CD4-positive, alpha-beta T cell (primary cell): Measurements from ENCODE around the gene GJA10. TPM values are rescaled to one million over a fixed set of nuclear protein-coding genes. Genes with fewer than 3 reads are reported as not detected.

ENCODE experiments used
- ATAC-seq: fragments of 200-7000 bp; cut with Tn5 transposase; one replicate; pipeline ENCODE4 v1.10.0; 2022; ENCODE audit warnings: mild to moderate bottlenecking; ENCODE audit not compliant: poor library complexity
- CTCF ChIA-PET: fragments of 350-600 bp; sonication (Branson Sonifier 250); formaldehyde crosslinking; loops from one replicate; lab custom pipeline; 2021; ENCODE audit warnings: antibody characterized with exemption, inconsistent platforms; lab: Charles Lee
- POLR2A ChIA-PET: fragments of 350-600 bp; sonication (Branson Sonifier 250); formaldehyde crosslinking; loops from one replicate; lab custom pipeline; 2021; ENCODE audit warnings: antibody characterized with exemption, inconsistent platforms; lab: Charles Lee
- DNase-seq, 14 experiments: peaks; one replicate each; pipeline ENCODE4 v3.0.0-alpha.2; 2013 to 2020; ENCODE audit warnings: mixed read lengths in 2 of 14
- H3K27ac ChIP-seq, 2 donors: one replicate each; pipeline versions ENCODE4 v1.5.1 to v1.7.0; 2013; ENCODE audit warnings: low read length in 2 of 2, low read depth in 1 of 2, mild to moderate bottlenecking in 1 of 2
- H3K27me3 ChIP-seq, 2 experiments: 1 replicate in 1 of 2; 2 replicates in 1 of 2; pipeline versions ENCODE4 v1.6.1 to v1.7.0; 2013; ENCODE audit warnings: low read length in 2 of 2, control low read depth in 1 of 2, mild to moderate bottlenecking in 1 of 2, moderate library complexity in 1 of 2; ENCODE audit not compliant: insufficient read depth in 2 of 2, control insufficient read depth in 1 of 2
- H3K36me3 ChIP-seq: one replicate; pipeline ENCODE4 v1.6.1; 2013; ENCODE audit warnings: low read length, control low read depth; ENCODE audit not compliant: insufficient read depth
- H3K4me1 ChIP-seq: one replicate; pipeline ENCODE4 v1.6.1; 2013; ENCODE audit warnings: low read length, control low read depth; ENCODE audit not compliant: insufficient read depth
- H3K4me3 ChIP-seq: one replicate; pipeline ENCODE4 v1.5.1; 2013; ENCODE audit warnings: mild to moderate bottlenecking, low read length, moderate library complexity
- H3K9me3 ChIP-seq, 2 experiments: 1 replicate in 1 of 2; 2 replicates in 1 of 2; pipeline versions ENCODE4 v1.6.1 to v1.7.0; 2013; ENCODE audit warnings: low read length in 2 of 2, mild to moderate bottlenecking in 2 of 2, control low read depth in 1 of 2, moderate library complexity in 1 of 2; ENCODE audit not compliant: control insufficient read depth in 1 of 2, insufficient read depth in 1 of 2
- H3K27ac Mint-ChIP-seq: one replicate; pipeline ENCODE4 v1.8.0; 2020; ENCODE audit warnings: mixed read lengths
- H3K27me3 Mint-ChIP-seq: one replicate; pipeline ENCODE4 v1.8.0; 2021; ENCODE audit warnings: mixed read lengths
- H3K36me3 Mint-ChIP-seq: one replicate; pipeline ENCODE4 v1.8.0; 2021; ENCODE audit warnings: low read depth, mixed read lengths
- H3K4me1 Mint-ChIP-seq: one replicate; pipeline ENCODE4 v1.8.0; 2021; ENCODE audit warnings: low read depth, mixed read lengths
- H3K4me3 Mint-ChIP-seq: one replicate; pipeline ENCODE4 v1.8.0; 2020; ENCODE audit warnings: mild to moderate bottlenecking, mixed read lengths
- H3K9me3 Mint-ChIP-seq: one replicate; pipeline ENCODE4 v1.8.0; 2020; ENCODE audit warnings: mixed read lengths
- CTCF ChIP-seq: fragments of 200-600 bp; IDR thresholded peaks from one replicate; pipeline ENCODE4 v1.8.0; 2022; ENCODE audit warnings: antibody characterized with exemption, mild to moderate bottlenecking
- intact Hi-C, 2 experiments: fragments of 100-400 bp; cut with DNase I in 1 of 2; cut with micrococcal nuclease in 1 of 2; formaldehyde crosslinking; loops; one replicate each; pipeline versions ENCODE4 v1.15.1 to v1.9.0; 2023 to 2025; cut with DNase I, micrococcal nuclease
- total RNA-seq, 174 experiments: library from RNA in 2 of 174; stranded (reverse) in 2 of 174; gene quantifications; one replicate each; pipeline ENCODE4 v1.2.3 and lab custom pipeline; 2021 to 2026

The GJA10 gene
- total RNA-seq, 2 experiments from 2014 or later = not detected

DNA sequence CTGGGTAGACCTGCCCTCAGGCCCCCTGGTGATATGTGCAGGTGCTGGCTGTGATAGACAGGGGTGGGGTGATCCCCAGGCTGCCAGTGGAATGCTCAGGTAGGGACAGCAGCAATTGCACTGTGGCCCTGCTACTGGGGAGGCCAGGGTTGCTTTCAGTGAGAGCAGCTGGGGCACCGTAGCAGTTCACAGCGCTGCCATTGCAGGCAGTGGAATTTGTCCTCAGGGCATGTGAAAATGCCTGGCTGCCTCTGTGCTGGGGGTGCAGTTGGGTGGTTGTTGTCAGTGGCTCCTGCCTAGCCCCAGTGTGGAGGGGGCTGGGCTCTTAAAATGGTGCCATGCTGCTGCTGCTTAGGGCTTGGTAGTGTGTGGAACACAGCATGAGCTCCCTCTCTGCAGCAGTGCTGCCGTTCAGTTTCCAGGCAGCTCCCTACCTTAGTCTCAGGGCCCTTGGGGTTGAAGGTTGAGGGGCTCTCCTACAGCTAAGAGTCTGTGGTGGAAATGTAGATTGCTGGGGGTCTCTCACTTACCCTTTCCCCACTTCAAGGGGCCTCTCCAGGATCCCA, 23.6 kb downstream of the GJA10 start:
- H3K4me3 ChIP-seq = no peak overlapping the region
- Mint-ChIP-seq H3K9me3 (peaks cover 8% of the 10 kb centered on the region), H3K27ac (no peak overlapping the region), H3K4me1 (peaks cover 5% of the 10 kb centered on the region), H3K27me3 (no peaks in the 10 kb centered on the region), H3K36me3 (no peaks in the 10 kb centered on the region), H3K4me3 (no peak overlapping the region)
- ATAC-seq (no peak), DNase-seq (no peak)
- H3K4me1 ChIP-seq = no peaks in the 10 kb centered on the region
- POLR2A ChIA-PET = no interaction called here
- no peaks in the 10 kb centered on the region for H3K27me3 ChIP-seq
- H3K9me3 ChIP-seq = peaks cover 18% of the 10 kb centered on the region in 2 experiments
- H3K36me3 ChIP-seq = no peaks in the 10 kb centered on the region
- H3K27ac ChIP-seq = no peak overlapping the region
- CTCF ChIA-PET = no interaction called here
- TF ChIP-seq CTCF = no peak
- intact Hi-C loops = no loop called here

- intact Hi-C loops = no loop called here
- Histone ChIP-seq H3K9me3 (peaks cover 8 to 13% of the 10 kb centered on the region in 2 experiments), H3K27me3 (no peaks in the 10 kb centered on the region), H3K4me3 (no peak overlapping the region), H3K36me3 (no peaks in the 10 kb centered on the region), H3K4me1 (no peaks in the 10 kb centered on the region), H3K27ac (no peak overlapping the region)
- no peak overlapping the region for H3K27ac Mint-ChIP-seq
- no peak overlapping the region for H3K4me3 Mint-ChIP-seq
- ChIA-PET POLR2A (no interaction called here), CTCF (no interaction called here)
- H3K9me3 Mint-ChIP-seq = peaks cover 7% of the 10 kb centered on the region
- ATAC-seq (no peak), DNase-seq (no peak)
- no peak for TF ChIP-seq CTCF
- no peaks in the 10 kb centered on the region for H3K36me3 Mint-ChIP-seq
- no peaks in the 10 kb centered on the region for H3K27me3 Mint-ChIP-seq
- H3K4me1 Mint-ChIP-seq = peaks cover 16% of the 10 kb centered on the region
Observed at GRCh38 chr6:89921197-89921596, 26.9 kb downstream of the GJA10 start.

DNA sequence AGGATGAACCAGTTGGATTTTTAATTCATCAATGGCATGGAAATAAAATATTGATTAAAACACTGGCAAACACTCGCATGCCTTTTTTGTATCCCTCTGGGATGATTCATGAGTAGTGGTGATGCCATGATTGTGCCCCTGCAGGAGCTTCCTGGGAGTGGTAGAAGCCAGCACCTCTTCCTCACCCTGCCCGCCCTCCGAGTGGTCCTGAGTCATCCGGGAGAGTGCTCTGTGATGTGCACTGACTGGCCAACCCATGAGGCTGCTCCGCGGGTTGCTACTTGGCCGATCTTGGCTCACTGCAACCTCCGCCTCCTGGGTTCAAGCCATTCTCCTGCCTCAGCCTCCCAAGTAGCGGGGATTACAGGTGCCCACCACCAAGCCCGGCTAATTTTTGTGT, 27.4 kb downstream of the GJA10 start:
- Histone ChIP-seq H3K36me3 (no peaks in the 10 kb centered on the region), H3K9me3 (peaks cover 7 to 13% of the 10 kb centered on the region in 2 experiments), H3K27ac (no peak overlapping the region), H3K27me3 (no peaks in the 10 kb centered on the region), H3K4me1 (no peaks in the 10 kb centered on the region), H3K4me3 (no peak overlapping the region)
- Mint-ChIP-seq H3K9me3 (peaks cover 4% of the 10 kb centered on the region), H3K4me1 (peaks cover 20% of the 10 kb centered on the region), H3K27ac (no peak overlapping the region), H3K27me3 (no peaks in the 10 kb centered on the region), H3K4me3 (no peak overlapping the region), H3K36me3 (peaks cover 1% of the 10 kb centered on the region)
- intact Hi-C loops = no loop called here
- CTCF ChIA-PET = no interaction called here
- DNase-seq (no peak), ATAC-seq (no peak)
- POLR2A ChIA-PET = no interaction called here
- TF ChIP-seq CTCF = no peak
